ENCODE results near the gene GLUD1. TPM values are rescaled to one million over a fixed set of nuclear protein-coding genes. Genes with fewer than 3 reads are reported as not detected.

Gene GLUD1
- total RNA-seq, 1 experiment from 2014 or later = 138 TPM

- Histone ChIP-seq H3K36me3 (ENCODE audit: control insufficient read depth, insufficient read depth, low read length) (peaks cover 19% of the 10 kb centered on the region), H3K9me3 (ENCODE audit: control insufficient read depth, insufficient read depth, low read depth, low read length) (no peaks in the 10 kb centered on the region), H3K4me1 (ENCODE audit: control insufficient read depth, insufficient read depth, low read length) (no peaks in the 10 kb centered on the region), H3K27ac (ENCODE audit: low read length) (no peak overlapping the region), H3K4me3 (ENCODE audit: low read depth in 2 of 2, low read length in 2 of 2) (no peak overlapping the region), H3K27me3 (ENCODE audit: control insufficient read depth, insufficient read depth, low read length) (no peaks in the 10 kb centered on the region)
- TF ChIP-seq CTCF (IDR thresholded peaks at IDR 0.05) (no peak), TCF7L2 (IDR thresholded peaks at IDR 0.05; ENCODE audit: low read depth, low read length) (no peak), SIN3A (IDR thresholded peaks at IDR 0.05; ENCODE audit: borderline replicate concordance, insufficient read depth, low read depth, low read length) (no peak), REST (IDR thresholded peaks at IDR 0.05; ENCODE audit: insufficient read depth in 1 of 2, low read depth in 2 of 2, low read length in 1 of 2) (no peak), POLR2AphosphoS5 (IDR thresholded peaks at IDR 0.05; ENCODE audit: low read depth, low read length) (no peak)
- no TSS peak for BruUV-seq (replicated peaks)
- intact Hi-C loops (cut with micrococcal nuclease; ENCODE audit: unreplicated experiment) (no loop called here), in situ Hi-C loops (cut with HindIII; ENCODE audit: low pct_unique_long_range_greater_than_20kb, low sequenced_read_pairs) (no loop called here)
- ATAC-seq (no peak), DNase-seq (ENCODE audit: low read depth, low spot score) (no peak)
- ChIA-PET CTCF (interaction anchor here (0.5 kb wide), 1 partner anchor 20 kb away, joined by 4 read pairs; no protein-coding TSS in a partner anchor), POLR2A (no interaction called here)
Measured at GRCh38 chr10:87053577-87054181, 41.0 kb downstream of the GLUD1 start.

GRCh38 chr10:87053111-87053510, 41.5 kb downstream of the GLUD1 start:
- H3K27me3 ChIP-seq (ENCODE audit: control insufficient read depth, insufficient read depth, low read length) = no peaks in the 10 kb centered on the region
- DNase-seq (ENCODE audit: low read depth, low spot score) = no peak
- H3K36me3 ChIP-seq (ENCODE audit: control insufficient read depth, insufficient read depth, low read length) = peaks cover 16% of the 10 kb centered on the region
- ChIA-PET POLR2A (no interaction called here), CTCF (interaction anchor here (0.5 kb wide), 1 partner anchor 21 kb away, joined by 4 read pairs; no protein-coding TSS in a partner anchor)
- no peak for TF ChIP-seq SIN3A (IDR thresholded peaks at IDR 0.05; ENCODE audit: borderline replicate concordance, insufficient read depth, low read depth, low read length)
- no peak for TF ChIP-seq REST (IDR thresholded peaks at IDR 0.05; ENCODE audit: insufficient read depth in 1 of 2, low read depth in 2 of 2, low read length in 1 of 2)
- no peak for TF ChIP-seq TCF7L2 (IDR thresholded peaks at IDR 0.05; ENCODE audit: low read depth, low read length)
- TF ChIP-seq CTCF (IDR thresholded peaks at IDR 0.05) = no peak
- no peak for TF ChIP-seq POLR2AphosphoS5 (IDR thresholded peaks at IDR 0.05; ENCODE audit: low read depth, low read length)
- in situ Hi-C loops (cut with HindIII; ENCODE audit: low pct_unique_long_range_greater_than_20kb, low sequenced_read_pairs) (no loop called here), intact Hi-C loops (cut with micrococcal nuclease; ENCODE audit: unreplicated experiment) (no loop called here)
- ATAC-seq = no peak
- H3K27ac ChIP-seq (ENCODE audit: low read length) = no peak overlapping the region
- no peaks in the 10 kb centered on the region for H3K4me1 ChIP-seq (ENCODE audit: control insufficient read depth, insufficient read depth, low read length)
- no peaks in the 10 kb centered on the region for H3K9me3 ChIP-seq (ENCODE audit: control insufficient read depth, insufficient read depth, low read depth, low read length)
- H3K4me3 ChIP-seq (ENCODE audit: low read depth in 2 of 2, low read length in 2 of 2) = no peak overlapping the region
- BruUV-seq (replicated peaks) = no TSS peak
